HG03354 (cell line): ENCODE data around the gene ANKRD16.

ENCODE experiments used
- ATAC-seq: cut with Tn5 transposase; IDR thresholded peaks from one replicate; pipeline ENCODE4 v1.9.1; 2021; ENCODE audit warnings: mild to moderate bottlenecking; ENCODE audit not compliant: unreplicated experiment, poor library complexity, severe bottlenecking

The ANKRD16 gene

DNA sequence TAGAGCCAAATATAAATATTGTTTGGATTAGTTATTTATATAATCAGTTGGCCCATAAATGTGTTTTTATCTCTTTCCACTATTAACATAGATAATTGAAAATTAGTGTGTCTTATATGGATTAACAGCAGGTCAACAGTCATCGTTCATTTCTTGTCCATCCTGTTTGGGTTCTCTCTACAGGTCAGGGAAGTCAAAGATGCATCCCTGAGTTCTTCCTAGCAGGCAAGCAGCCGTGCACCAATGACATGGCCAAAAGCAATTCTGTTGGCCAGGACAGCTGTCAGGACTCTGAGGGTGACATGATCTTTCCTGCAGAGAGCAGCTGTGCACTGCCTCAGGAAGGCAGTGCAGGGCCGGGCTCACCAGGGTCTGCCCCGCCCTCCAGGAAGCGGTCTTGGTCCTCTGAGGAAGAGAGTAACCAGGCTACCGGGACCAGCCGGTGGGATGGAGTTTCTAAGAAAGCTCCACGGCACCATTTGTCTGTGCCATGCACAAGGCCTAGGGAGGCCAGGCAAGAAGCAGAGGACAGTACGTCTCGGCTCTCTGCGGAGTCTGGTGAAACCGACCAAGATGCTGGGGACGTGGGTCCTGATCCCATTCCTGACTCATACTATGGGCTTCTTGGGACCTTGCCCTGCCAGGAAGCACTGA lies 16.3 kb upstream of the ANKRD16 start:
- ATAC-seq: no peak

DNA sequence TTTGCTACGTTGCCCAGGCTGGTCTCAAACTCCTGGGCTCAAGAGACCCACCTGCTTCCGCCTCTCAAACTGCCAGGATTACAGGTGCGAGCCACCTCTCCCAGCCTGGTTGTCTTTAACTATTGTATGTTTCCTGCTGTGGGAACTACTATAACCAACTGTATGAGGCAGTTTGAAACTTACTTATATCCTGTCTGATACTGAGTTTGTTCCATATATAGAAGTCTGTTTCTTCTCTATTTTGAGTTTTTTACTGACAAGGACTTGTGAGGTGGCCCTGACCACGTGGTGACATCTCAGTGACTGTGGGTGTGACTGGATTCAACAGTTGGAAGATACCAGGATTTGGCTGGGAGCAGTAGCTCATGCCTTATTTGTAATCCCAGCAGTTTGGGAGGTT lies 14.5 kb upstream of the ANKRD16 start:
- ATAC-seq: peak; percentile 95

- no peak for ATAC-seq
Observed at GRCh38 chr10:5903563-5903962, 13.9 kb upstream of the ANKRD16 start.

GRCh38 chr10:5902511-5903274 lies 13.0 kb upstream of the ANKRD16 start:
- no peak for ATAC-seq

- ATAC-seq: no peak
Observed at GRCh38 chr10:5900247-5900646, 10.6 kb upstream of the ANKRD16 start.

DNA sequence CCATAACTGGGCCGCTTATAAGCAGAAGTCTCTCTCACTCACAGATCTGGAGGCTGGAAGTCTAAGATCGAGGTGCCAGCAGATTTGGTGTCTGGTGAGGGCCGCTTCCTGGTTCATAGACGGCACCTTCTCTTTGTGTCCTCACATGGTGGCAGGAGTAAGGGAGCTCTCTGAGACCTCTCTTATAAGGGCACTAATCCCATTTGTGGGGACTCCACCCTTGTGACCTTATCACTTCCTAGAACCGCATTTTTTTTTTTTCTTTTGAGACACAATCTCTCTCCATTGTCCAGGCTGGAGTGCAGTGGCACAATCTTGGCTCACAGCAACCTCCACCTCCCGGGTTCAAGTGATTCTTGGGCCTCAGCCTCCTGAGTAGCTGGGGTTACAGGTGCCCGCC lies 8.5 kb upstream of the ANKRD16 start:
- no peak for ATAC-seq

DNA sequence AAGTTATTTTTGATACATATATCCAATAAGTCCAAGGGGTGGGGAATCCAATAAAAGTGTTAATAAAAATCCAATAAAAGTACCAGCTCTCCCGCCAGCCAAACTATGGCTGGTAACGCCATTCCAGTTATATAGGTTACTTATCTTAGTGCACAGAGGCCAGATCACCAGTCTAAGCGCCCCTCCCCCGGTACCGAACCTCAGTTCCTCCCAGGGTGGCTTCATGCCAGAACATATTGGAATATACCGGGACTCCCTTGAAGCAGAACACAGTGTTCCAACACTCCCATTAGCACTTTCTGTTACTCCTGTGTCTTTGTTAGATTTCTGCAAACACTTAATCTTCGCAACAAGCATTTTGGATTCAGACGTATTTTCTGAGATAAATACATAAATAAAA lies 7.8 kb upstream of the ANKRD16 start:
- no peak for ATAC-seq

GRCh38 chr10:5897053-5897340 lies 7.3 kb upstream of the ANKRD16 start:
- no peak for ATAC-seq

DNA sequence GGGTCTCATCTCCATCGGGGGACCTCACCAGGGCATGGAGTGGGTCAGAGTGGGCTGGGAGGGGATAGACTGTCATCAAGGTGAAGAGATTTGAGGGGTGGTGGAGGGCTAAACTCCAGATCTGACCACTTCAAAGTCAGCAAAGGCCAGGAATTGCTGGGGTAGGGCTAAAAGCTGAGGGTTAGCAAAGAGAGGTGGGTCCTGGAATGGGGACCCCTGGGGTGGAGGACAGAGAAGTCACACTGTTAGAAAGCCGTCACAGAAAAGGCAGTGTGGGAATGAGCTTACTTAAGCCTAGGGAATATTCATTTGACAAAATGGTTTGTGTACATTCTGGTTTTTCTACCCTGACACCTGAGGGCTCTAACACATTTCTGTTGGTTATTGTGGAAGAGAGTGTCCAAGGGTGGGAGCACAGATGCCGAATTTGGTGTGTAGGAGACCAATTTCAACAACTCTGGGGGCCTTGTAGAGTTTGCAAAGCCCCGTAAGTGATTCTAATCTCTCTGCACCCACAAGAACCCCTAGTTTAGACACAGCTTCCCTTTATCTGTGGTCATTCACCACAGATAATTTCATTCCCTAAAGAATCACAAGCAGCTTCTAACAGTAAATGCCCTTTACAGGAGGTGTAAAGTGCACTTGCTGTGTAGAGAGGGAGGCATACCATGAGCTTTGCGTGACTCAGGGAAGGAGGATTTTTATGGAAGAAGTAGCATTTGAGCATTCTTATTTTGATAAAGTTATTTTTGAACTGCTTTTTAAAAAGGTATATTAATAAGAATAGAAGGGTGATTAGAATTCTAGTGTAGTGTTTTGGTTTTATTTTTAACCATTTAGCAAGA lies 6.7 kb upstream of the ANKRD16 start:
- peak; percentile 14 for ATAC-seq

GRCh38 chr10:5895804-5896203 lies 6.1 kb upstream of the ANKRD16 start:
- ATAC-seq: peak; percentile 77

DNA sequence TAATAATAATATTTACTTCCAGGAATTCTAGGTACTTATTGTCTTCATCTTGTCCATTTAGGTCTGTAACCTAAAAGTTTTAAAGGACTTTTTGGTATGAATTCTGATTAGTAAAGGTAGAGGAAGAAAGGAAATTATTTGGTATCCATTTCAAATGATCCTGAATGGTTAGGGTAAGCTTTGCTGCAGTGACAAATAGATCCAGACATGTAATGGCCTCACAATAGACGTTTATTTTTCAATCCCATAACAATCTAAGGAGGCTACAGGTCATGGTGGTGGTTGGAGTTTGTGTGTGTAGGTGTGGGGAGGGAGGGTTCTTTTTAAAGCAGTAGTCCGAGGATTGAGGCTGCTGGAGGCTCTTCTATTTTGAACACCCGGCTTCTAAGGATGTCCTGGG lies 5.7 kb upstream of the ANKRD16 start:
- ATAC-seq: no peak

DNA sequence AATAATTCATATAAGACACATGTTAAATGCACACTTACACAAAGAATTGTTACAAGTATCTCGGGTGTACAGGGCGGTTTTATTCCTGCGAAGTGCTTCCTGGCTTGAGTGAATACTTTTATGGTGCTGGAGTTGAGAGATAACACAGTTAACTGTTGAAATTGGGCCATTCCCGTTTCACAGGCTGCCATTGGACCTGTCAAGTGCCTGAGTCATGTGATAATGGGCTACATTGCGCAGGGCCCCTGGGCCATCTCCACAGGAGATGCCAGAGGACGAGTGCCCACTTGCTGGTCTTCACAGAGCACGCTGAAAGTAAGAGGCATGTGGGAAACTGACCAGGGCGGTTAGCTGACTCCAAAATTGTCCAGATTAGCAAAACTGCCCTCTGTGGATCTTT lies 5.2 kb upstream of the ANKRD16 start:
- no peak for ATAC-seq

- ATAC-seq: no peak
Observed at GRCh38 chr10:5894403-5894802, 4.7 kb upstream of the ANKRD16 start.

DNA sequence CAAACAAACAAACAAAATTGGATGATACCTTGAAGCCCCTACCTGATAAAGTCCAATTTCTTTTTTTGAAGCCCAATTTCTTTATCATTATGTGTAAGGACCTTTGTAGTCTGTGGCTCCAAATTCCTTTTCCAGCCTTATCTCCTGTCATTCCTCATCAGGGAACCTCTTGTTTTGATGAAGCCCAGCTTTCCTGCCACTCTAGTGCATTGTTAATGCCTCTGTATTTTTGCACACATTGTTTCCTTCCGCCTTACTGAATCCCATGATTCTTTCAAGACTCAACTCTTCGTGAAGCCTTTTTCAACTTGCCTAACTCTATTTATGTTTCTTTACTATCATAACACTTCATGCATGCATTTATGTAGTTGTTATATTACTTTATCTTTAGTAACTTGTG lies 3.6 kb upstream of the ANKRD16 start:
- ATAC-seq: no peak

- ATAC-seq: no peak
Observed at GRCh38 chr10:5892007-5892406, 2.3 kb upstream of the ANKRD16 start.

- no peak for ATAC-seq
Observed at GRCh38 chr10:5891009-5891408, 1.3 kb upstream of the ANKRD16 start.

- ATAC-seq: peak; percentile 18
Observed at GRCh38 chr10:5890452-5890915, 791 bp upstream of the ANKRD16 start.

DNA sequence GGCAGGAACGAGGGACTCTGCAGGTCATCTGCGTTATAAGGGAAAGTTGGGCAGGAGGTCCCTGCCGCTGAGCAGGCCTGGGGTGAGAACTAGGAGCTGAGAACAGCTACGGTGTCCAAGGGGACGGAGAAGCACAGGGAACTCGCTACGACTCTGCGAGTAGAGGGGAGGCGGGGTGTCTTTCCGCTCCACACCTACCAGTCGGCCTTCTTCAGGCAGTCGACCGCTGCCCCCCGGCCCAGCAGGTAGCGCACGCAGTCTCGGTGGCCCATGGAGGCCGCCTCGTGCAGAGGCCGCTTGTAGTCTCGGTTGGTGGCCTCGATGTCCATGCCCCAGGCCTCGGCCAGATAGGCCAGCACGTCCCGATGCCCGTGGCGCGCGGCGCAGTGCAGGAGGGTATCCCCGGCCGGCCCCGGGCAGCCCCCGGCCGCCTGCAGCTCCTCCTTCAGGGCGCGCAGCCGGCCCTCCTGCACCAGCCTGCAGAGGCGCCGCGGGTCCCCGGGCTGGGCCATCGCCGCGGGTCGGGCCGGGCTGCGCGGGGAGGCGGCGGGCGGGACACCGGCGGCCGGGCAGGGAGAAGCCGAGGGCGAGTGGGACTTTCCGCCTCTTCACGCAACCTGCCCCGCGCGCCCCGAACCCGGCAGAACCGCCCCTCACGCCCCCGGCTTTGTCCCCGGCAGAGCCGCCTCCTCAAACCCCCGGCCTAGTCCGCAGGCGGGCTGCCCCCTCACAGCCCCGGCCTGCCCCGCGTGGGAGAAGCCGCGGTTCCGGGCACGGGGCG lies 660 bp downstream of the ANKRD16 start:
- peak; percentile 40 for ATAC-seq

- no peak for ATAC-seq
Observed at GRCh38 chr10:5888351-5888750, 1.3 kb downstream of the ANKRD16 start.

DNA sequence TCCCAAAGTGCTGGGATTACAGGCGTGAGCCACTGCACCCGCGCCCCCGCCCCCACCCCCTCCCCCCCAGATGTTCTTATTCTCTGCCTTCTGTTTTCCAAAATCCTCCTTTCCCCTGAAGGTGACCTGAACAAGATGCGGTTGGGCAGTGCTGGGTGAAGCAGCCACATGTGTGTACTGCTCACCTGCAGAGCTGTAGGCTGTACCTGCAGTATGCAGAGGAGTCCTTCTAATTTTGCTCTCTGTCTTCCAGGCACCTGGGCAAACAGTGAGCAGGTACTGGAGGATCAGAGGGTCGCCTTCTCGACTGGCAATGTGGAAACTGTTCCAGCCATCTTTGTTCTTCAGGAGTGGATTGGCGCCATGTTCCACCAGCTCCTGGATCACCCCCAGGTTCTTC lies 2.1 kb downstream of the ANKRD16 start:
- no peak for ATAC-seq
